HG03575 (cell line): ENCODE results near the gene BDP1.
"Not testable (repeated sequence)": the region's sequence is repeated elsewhere in the genome, so short reads cannot be mapped to it uniquely, and the experiment has no call there.

ENCODE experiments used
- ATAC-seq: cut with Tn5 transposase; IDR thresholded peaks from one replicate; pipeline ENCODE4 v1.9.1; 2021; ENCODE audit not compliant: unreplicated experiment, insufficient number of reproducible peaks, low FRiP score; ENCODE audit errors: extremely low read depth

Gene BDP1

DNA sequence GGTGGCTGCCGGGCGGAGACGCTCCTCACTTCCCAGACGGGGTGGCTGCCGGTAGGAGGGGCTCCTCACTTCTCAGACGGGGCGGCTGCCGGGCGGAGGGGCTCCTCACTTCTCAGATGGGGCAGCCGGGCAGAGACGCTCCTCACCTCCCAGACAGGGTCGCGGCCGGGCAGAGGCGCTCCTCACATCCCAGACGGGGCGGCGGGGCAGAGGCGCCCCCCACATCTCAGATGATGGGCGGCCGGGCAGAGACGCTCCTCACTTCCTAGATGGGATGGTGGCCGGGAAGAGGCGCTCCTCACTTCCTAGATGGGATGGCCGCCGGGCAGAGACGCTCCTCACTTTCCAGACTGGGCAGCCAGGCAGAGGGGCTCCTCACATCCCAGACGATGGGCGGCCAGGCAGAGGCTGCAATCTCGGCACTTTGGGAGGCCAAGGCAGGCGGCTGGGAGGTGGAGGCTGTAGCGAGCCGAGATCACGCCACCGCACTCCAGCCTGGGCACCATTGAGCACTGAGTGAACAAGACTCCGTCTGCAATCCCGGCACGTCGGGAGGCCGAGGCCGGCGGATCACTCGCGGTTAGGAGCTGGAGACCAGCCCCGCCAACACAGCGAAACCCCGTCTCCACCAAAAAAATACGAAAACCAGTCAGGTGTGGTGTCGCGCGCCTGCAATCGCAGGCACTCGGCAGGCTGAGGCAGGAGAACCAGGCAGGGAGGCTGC, 96.7 kb downstream of the BDP1 start:
- not testable (repeated sequence) for ATAC-seq

DNA sequence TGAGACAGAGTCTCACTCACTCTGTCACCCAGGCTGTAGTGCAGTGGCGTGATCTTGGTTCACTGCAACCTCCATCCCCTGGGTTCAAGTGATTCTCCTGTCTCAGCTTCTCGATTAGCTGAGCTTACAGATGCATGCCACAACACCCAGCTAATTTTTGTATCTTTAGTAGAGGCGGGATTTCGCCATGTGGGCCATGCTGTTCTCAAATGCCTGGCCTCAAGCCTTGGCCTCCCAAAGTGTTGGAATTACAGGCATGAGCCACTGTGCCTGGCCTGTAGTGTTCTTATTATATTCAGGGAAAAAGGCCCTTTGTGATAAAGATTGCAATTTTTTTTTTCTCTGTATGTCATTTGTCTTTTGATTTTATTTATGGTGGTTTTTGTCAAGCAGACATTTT, 107.7 kb downstream of the BDP1 start:
- no peak for ATAC-seq

DNA sequence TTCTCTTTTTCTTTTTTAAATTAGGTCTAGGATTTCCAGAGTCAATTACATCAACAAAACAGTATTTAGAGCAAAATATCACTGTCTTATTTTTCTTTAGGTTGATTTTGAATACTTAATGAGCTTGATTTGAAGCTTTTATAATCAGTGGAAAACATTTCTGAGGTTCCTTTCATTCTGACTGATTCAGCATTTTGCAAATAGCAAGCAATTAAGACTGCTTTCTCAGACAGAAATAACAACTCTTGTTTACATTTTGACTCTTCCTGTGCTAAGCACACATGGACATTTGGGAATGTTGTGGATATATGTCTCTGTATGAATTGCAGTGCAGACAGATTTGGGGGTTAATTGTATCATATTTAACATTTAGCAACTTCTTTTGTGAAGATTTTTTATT, 109.4 kb downstream of the BDP1 start:
- ATAC-seq: no peak

DNA sequence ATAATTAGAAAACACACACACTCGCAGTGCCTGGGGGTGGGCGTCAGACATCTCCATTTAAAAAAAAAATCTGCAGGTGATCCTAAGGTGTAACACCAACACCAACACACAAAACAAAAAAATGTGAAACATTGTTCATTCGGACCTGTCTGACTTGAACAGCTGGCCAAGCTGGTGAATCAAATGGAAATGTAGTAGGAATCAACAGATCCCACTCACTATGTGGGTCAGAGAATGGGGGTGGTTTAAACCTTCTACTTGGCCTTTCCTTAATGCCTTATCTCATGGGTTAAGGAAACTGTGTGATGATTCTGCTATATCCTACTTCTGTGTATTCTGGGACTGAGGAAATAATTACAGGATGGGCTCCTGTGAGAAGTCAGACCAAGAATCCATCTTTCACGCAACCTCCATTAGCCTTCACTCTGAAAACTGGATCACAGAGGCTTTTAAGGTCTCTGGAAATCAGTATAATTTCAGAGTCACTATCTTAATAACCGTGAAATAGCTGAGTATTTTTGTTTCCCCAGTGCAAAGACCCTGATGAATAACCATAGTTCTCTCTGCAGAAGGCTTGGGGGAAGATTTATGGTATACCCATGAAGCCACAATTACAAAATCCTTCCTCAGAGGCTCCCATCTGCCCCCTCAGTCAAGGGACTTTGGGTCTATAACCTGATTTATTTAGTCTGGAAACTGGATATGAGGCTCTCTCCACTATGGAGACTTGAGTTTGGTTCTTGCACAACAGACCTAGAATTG, 114.5 kb downstream of the BDP1 start:
- ATAC-seq: no peak

DNA sequence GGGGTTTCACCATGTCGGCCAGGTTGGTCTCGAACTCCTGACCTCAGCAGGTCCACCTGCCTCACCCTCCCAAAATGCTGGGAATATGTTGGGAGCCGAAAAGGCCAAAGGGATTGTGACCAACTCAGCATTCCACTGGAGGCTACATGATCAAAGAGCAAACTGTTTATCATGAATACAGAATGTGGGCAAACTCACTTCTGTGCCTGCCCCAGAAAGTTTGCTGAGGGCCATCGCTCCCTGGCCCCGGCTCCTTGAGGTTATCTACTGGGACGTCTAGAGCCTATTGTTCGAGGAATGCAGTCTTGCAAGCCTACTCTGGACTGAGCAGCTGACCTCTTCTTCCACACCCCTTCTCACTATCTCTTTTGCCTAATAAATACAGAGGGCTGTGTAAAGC, 116.4 kb downstream of the BDP1 start:
- ATAC-seq: not testable (repeated sequence)

DNA sequence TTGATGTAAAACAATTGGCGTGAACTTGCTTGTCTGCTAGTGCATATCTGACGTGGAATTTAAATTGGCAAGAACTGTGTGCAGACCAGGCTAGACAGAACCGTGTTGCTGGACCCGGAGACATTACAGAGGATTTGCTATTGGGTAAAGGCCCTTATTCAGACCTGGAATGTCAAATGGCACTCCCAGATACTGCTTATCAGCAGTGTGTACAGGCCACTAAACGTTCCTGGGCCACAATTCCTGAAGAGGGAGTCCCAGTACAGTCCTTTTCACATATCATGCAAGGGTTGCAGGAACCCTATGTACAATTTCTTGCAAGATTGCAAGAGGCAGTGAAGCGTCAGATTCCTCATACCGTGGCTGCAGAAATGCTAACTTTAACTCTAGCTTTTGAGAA, 118.1 kb downstream of the BDP1 start:
- ATAC-seq: no peak

DNA sequence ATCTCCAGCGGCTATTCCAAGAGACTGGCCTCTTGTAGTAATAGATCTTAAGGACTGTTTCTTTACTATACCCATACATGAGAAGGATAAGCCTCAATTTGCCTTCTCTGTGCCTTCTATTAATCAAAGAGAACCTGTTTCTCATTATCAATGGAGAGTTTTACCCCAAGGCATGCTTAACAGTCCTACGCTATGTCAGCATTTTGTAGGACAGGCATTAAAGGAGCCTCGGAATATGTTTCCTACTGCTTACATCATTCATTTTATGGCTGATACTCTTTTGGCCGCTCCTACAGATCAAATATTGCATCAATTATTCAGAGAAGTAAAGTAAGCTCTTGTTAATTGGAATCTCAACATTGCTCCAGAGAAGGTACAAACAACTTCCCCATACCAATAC, 120.1 kb downstream of the BDP1 start:
- ATAC-seq: not testable (repeated sequence)

DNA sequence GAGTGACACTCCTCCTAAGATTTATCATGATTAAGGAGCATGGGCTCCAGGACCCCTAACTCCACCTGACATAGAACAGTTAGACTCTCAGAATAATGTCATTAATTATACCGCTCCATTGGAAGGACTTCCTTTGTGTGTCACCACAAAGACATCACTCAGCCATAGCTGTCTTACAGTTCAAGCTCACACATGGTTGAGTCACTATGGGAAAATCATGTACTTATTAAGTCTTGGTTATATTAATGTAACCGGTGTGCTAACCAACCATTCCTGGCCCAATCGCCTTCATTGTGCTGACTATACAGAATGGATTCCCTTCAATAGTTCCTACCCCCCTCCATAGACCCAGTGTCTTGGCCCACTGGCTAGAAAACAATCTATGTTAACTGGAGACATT, 120.8 kb downstream of the BDP1 start:
- no peak for ATAC-seq

DNA sequence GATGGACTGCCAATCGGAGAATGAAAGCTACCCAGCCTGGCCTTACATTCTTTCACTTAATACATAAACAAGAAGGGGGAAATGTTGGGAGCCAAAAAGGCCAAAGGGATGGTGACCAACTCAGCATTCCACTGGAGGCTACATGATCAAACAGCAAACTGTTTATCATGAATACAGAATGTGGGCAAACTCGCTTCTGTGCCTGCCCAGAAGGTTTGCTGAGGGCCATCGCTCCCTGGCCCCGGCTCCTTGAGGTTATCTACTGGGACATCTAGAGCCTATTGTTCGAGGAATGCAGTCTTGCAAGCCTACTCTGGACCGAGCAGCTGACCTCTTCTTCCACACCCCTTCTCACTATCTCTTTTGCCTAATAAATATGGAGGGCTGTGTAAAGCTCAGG, 122.4 kb downstream of the BDP1 start:
- not testable (repeated sequence) for ATAC-seq

DNA sequence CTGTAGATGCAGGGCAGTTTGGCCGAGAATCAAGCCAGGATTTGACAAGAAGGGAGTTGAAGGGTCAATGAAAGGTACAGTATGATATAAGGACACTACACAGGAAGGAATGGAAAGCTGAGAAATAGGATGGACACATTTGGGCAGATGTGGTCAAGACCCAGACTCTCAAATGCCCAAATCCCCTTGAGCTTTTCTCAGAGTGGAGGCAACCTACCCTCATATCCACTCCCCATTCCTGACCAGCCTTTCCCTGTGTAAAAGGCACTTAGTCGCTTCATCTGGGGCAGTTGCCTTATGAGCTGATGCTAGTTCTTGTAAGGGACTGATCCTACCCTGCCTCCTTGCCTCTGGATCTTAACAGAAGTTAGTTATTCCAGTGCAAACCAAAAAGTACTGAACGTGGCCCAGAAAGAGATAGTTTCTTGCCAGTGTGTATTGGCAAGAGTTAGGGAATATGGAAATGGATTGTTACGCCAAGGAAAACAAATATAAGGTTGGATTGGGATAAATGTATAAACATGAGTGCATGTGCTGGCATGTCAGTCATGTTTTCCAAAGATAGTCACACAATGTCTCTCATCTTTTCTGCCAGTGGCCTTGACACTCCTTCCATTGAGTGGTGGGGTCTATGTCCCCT, 127.6 kb downstream of the BDP1 start:
- no peak for ATAC-seq

DNA sequence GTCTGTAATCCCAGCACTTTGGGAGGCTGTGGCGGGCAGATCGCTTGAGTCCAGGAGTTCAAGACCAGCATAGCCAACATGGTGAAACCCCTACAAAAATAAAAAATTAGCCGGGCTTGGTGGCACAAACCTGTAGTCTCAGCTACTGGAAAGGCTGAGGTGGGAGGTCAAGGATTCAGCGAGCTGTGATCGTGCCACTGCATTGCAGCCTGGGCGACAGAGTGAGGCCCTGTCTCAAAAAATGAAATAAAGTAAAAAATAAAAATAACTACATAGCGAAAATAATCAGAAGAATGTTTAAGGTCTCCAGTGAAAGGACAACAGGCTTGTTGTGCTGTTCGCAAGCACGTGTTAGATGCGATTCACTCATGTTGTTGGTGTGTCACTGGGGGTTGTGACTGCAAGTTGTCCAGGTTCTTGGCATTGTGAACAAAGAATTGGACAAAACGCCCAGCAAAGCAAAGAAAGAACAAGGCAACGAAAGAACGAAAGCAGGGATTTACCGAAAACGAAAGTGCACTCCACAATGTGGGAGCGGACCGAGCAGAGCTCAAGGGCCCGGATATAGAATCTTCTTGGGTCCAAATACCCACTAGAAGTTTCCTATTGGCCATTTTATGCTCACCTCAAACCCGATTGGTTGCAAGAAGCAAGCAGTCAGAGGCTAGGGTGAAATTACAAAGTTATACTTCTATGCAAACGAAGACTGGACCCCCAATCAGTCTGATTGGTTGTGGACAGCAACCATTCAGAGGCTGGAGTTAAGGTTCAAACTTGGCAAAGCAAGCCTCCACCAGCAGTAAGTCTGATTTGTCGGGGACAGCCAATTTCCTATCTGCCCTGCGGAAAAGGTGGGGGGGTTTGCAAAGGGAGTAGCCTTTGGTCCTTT, 130.8 kb downstream of the BDP1 start:
- ATAC-seq: no peak

DNA sequence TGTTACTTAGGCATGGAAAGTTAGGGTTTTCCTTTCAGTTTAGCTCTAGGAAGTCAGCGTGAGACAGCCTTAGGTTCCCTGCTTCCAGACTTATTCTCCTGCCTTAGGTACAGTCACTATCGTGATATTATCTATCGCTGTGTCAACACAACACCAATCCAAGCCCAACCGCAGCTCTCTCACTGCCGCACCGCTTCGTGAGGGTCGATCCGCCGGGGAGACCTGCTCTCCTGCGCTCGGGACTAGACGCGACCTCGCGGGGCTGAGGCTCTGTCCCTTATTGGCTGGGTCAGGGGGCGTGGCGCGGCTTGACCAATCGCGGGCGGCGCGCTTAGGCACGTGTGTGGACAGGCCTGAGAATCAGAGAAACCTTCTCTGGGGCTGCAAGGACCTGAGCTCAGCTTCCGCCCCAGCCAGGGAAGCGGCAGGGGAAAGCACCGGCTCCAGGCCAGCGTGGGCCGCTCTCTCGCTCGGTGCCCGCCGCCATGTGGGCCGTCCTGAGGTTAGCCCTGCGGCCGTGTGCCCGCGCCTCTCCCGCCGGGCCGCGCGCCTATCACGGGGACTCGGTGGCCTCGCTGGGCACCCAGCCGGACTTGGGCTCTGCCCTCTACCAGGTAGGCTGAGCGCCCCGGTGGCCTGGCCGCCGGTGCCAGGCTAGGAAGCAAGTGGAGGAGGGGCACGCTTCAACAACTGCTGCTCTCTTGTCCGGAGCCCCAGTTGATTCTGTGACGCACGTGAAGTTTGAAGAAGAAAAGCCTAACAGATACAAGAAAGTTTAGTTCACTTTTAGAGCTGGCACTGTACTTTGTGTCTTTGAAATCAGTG, 131.7 kb downstream of the BDP1 start, which contains the start of gene MCCC2:
TSS of gene MCCC2 (plus strand) at position 400 of the 825 bp plus-strand sequence. CDS start at position 486, 86 bp downstream.
- ATAC-seq: peak; percentile 90

DNA sequence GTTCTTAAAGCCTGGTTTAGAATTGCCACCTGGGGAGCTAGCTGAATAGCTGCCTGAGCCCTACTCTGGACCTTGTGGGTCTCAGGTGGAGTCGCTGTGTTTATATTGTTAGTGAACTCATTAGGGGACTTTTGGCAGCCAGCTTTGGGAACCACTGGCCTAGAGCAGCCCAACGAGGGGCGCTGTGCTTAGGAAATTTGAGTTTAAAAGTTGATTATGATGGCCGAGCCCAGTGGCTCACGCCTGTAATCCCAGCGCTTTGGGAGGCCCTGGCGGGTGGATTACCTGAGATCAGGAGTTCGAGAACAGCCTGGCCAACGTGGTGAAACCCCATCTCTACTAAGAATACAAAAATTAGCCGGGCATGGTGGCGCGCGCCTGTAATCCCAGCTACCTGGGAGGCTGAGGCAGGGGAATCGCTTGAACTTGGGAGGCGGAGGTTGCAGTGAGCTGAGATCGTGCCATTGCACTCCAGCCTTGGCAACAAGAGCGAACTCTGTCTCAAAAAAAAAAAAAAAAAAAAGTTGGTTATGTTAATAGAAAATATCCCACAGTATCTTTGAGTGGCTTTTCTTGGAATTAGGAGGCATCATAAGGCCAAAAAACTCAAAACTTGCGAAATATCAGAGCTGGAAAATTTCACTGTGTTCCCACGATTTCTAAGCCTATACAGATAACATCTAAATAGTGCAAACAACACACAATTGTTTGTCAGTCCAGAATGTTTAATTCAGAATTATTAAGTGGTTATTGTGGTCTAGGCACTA, 132.5 kb downstream of the BDP1 start:
- ATAC-seq: no peak

DNA sequence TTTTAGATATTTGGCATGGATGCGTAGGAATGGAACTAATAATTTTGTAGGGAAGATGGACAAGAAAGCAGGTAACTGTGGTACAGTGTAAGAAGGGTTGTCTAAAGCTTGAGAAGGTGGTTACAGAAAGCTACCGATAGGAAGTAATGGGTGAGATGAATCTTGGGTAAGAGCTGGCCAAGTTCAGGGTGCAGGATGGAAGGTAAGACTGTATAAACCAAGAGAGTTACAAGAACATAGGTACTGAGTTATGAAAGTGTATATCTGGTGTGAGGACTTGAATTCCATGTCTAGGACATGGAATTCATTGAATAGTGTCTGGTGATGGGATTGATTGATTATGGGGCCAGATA, 133.1 kb downstream of the BDP1 start:
- no peak for ATAC-seq

DNA sequence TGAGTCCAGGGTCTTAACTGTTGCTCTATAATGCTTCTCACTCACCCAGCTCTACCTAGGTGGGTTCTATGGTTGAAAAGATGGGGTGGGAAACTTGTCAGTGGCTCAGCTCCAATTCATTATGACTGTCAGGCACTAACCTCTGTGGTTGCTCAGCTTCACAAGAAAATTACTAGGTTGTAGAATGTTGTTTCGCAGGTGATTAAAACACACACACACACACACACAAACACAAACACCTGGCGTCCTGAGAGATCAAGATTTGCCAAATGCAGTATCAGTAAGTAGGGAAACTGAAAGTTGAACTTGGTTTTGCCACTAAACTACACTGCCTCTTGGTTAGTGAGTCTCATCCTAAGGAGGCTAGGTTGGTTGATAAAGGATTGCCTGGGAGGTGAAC, 134.5 kb downstream of the BDP1 start:
- no peak for ATAC-seq

DNA sequence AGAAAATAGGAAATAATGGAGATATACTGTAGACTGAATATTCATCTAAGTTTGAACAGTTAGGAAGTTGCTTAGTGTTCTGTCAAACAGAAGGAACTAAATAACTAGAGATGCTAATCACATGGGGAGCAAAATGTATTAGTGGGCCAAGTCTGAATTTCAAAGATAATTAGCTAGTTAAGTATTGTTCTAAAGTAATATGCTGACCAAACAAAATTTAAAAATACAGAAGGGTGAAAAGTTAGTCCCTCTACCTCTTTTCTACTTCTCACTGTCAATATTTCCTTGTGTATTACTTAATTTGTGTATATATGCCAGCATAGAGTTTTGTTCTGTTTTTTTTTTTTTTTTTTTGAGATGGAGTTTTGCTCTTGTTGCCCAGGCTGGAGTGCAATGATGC, 135.6 kb downstream of the BDP1 start:
- no peak for ATAC-seq

DNA sequence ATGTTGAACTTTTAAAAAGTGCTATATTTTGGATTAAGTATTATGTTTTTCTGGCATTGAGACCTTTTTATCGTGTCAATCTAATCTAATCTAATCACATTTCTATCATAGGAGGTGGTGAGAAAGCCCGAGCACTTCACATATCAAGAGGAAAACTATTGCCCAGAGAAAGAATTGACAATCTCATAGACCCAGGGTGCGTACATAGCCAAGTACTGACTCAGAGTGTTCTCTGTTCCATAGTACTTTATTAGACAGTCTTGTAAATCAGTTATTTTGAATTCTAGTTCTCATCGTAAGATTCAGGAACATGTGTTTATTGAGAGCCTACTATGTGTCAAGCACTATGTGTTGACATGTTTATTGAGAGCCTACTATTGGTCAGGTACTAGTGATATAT, 140.7 kb downstream of the BDP1 start:
- no peak for ATAC-seq

DNA sequence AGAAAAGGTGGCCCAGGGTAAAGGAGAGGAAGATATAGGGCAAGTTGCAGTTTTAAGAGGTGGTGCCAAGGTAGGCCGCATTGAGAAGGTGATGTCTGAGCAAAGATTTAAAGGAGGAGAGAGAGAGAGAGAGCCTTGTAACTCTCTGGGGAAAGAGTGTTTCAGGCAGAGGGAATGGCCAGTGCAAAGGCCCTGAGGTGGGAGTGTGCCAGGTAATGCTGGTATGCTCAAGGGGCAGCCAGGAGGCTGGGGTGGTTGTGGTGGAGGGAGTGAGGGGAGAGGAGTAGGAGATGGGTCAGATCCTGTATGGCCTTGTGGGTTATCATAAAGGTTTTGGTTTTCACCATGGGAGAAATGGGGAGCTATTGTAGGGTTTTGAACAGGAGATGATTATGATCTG, 141.6 kb downstream of the BDP1 start:
- ATAC-seq: no peak
